Activated CD4-positive, alpha-beta T cell treated with anti-CD3 and anti-CD28 coated beads, Interleukin-10, Interleukin-2, amounts not matched to agents 100 ng/mL and 50 ng/mL, durations not matched to agents 16 hours and 8 hours (primary cell): ENCODE data around the gene MERTK.
"Not testable (repeated sequence)": the region's sequence is repeated elsewhere in the genome, so short reads cannot be mapped to it uniquely, and the experiment has no call there.

Source experiments
- DNase-seq: peaks from one replicate; pipeline ENCODE4 v3.0.0-alpha.2; 2020

MERTK gene

DNA sequence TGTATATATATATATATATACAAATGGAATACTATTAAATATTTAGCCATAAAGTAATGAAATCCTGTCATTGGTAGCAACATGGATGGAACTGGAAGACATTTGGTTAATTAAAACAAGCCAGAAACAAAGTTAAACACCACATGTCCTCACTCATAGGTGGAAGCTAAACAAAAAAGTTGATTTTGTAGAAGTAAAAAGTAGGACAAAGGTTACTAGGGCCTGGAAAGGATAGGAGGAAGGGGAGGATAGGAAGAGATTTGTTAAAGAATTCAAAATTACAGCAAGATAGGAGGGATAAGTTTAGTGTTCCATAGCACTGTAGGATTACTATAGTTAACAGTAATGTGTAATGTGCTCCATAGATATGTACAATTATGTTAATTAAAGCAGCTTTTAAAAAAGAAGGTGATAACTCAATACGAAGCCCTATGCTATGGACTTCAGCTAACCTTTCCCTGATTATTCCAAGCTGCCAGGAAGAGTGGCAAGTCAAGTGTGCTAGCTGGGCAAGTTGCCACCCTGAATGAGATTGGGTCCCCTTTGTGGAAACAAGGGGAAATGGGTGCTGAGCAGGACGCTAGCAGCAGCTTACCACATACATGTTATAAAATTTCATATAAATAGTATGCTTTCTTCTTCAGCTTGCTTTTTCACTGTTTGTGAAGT lies 12.3 kb downstream of the MERTK start:
- no peak for DNase-seq

DNA sequence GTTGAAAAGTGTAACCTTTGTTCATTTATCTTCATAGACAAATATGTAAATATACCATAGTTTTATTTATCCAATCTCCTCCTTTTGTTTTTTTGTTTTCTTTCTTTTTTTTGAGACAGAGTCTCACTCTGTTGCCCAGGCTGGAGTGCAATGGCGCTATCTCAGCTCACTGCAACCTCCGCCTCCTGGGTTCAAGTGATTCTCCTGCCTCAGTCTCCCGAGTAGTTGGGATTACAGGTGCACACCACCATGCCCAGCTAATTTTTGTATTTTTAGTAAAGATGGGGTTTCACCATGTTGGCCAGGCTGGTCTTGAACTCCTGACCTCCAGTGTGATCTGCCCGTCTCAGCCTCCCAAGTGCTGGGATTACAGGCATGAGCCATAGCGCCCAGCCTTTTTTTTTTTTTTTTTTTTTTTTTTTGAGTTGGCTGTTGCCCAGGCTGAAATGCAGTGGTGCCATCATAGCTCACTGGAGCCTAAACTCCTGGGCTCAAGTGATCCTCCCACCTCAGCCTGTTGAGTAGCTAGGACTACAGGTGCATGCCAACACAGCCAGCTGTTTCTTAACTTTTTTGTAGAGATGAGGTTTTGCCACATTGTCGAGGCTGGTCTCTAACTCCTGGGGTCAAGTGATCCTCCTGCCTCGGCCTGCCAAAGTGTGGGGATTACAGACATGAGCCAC lies 13.0 kb downstream of the MERTK start:
- DNase-seq: not testable (repeated sequence)

DNA sequence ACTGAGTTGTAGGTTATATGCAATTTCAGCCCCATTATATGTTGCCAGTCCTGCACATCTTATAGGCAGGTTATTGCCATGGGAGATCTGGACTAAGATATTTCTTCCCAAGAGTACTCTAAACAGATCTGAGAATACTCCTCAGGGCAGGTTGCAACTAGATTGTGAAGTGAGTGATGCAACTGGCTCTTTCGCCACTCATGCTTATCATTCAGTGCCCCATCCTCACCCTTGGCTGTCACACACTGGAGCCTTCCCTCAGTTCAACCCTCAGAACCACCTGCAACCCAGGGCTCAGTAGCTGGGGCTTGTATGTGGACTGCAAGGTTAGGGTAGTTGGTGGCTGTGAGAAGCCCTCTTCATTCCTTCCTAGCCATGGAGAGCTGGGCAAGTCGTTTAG lies 14.1 kb downstream of the MERTK start:
- DNase-seq: no peak

DNA sequence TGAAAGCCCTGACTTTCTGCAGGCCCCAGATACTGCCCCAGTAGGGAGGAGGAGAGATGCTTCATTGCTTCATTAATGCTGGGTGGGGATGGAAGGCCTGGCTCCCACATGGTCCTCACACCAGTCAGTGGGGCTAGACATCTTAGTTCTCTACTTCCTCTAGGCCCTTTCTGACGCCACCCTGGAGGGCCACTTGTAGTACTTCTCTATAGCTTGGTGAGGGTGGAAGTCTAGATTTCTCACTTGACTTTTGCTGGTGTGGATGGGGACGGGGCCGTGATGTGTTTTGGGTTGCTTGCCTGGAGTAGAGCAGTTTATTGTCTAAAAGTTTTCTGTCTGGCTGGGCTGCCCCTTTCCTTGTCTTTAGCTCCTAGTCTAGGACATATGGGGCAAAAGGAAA lies 18.7 kb downstream of the MERTK start:
- no peak for DNase-seq

DNA sequence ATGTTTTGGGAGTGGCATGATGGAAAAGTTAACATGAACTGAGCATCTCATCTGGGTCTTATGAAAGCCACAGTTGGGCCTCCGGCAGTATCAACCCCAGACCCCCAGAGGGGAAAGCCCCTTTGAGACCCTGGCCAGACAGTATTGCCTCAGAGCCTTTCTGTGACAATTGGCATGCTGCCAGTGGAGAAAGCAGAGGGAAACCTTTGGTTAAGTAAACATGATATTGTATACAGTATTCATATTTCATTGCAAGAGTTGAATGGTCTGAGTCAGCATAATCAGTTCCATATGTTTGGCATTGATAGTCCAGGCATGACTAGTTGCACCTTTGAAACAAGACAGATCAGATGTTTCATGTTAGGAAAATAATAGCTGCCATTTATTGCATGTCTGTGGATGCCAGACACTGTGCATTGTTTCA lies 20.0 kb downstream of the MERTK start:
- no peak for DNase-seq

DNA sequence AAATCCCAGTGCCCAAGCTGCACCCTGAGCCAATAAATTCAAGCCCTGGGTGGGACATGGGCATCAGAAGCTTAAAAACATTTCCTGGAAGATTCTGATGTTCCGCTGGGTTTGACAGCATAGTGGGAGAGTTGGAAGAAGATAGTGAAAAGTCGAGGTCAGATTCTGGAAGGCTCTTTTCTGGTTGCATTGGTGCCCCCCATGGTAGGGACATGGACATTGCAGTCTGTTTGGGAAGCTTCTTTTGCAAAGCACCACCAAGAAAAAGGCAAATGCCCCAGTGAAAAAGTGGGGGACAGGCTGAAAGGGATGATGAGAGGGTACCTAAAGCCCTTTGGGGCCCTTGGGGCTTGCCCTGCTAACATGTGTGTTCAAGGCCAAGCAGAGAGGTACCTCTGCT lies 21.0 kb downstream of the MERTK start:
- DNase-seq: no peak

DNA sequence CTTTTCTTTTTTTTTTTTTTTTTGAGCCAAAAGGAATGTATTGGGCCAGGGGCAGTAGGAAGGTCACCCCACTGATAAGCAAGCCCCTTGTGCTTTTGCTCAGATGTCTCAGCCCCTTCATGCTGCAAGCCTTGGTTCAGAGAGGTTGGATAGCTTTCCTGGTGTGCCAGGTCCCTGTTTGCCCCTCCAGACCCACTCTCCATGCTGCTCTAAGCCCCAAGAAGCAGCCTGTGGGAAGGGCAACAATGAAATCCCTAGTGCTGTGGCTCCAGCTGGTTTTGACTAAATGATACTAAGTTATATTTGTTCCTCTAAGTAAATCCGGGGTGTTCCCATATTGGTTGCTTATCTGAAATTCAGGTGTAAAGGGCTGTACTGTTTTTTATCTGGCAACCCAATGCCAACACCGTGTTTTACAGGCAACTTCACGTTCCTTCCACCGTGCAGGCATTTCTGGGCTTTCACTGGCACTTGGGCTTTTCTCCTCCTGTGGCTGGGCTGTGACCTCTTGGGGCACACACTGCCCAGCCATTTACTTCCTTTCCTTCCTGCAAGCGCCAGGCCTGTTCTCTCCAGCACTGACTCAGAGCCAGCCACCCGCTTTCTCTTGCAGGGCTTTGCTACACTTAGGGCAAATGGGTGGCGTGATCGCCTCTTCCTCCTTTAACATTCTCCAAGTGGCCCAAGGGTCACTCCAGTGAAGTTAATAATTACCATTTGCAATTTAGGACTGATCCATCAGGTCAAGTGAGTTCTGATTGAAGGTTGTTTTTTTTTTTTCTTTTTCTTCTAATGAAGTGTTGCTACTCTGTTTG lies 21.6 kb downstream of the MERTK start:
- DNase-seq: no peak

DNA sequence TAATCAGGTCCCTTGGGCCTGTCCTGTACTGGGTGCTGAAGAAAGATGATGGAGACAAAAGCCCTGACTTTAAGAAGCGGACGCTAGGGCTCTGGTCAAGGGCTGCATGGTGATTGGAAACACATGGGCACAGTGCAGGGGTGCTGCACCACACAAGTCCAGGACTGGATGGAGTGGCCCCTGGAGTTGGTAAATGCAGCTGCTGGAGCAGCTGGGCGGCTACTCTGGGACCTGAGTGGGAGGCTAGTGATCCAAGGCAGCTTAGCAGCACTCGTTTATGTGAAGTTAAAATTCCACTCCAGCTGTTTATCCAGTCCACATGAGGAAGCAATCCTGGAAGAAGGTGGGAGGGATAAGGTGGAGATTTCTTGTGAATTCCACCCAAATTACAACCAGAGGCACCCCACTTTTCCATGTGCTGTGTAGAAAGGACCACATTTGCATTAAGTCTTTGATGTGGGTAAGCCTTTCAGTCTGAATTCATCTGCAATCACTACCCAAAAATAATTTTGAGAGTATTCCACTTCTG lies 24.9 kb downstream of the MERTK start:
- no peak for DNase-seq

DNA sequence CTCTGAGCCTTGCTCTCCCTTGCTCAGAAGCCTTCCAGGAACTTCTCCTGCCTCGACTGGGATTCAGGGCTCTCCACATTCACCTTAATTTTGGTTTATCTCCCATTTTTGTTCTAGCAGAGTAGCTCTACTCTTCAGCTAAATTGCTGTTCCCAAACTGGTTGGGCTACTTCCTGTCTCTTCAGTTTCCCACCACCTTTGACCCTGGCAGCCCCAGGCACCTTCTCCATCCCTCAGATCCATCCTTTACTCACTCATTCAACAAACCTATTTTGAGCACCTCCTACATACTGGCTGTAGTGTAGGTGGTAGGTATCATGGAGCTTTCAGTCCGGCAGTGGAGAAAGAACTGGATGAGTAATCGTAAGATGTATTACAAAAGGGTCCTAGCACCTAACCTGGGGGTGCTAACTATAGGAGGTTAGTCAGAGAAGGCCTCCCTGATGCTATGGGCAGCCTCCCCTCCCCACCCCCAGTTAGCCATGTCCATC lies 26.3 kb downstream of the MERTK start:
- DNase-seq: no peak

DNA sequence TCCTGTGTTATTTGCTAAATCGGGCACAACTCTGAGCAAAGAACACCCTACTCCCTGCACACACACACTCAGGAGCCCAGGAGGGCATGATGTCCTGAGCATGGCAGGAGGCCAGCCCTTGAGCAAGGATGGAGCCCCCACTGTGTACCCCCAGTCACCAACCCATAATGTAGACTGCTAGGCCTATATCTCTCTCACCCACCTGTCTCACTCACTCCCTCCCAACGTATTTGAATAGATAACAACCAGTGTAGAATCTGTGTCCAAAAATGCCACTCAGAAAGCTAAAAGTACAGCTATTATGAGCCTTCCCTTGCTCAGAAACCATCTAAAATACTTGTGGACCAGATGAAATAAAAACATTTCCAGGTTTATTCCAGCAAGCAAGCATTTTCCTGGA lies 29.3 kb downstream of the MERTK start:
- no peak for DNase-seq

DNA sequence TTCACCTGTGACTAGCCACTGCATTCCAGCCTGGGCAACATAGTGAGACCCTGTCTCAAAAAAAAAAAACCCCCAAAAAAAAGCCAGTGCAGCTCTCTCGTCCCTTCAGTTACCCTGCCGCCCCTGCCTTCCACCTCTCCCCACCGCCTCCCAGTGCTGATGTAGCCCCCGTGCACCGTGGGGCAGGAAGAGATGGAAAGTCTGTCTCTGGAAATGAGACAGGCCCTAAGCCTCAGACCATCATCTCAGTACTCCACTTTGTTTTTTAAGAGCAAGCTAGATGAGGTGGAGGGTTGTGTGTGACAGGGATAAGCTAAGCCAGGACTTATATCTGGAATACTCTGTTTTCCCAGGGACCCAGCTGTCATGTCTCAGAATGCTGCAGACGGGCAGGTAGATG lies 32.0 kb downstream of the MERTK start:
- DNase-seq: peak; percentile 61

DNA sequence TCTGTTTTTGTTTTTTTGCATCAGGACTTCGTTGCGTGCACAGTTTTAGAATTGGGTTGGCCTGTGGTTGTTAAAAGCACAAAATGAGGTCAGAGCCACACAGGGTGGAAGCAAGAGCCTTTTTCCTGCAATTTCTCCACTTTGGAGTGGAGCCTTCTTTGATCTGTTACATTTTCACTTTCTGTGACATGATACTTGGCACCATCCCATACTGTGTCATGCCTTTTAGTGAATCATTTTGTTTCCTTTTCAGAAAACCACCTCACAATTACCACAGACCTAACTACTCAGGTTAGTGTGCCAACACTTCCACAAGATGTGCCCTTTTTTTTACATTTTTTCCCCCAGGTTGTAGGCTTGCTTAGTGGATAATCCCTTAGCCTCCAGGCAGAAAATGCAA lies 32.5 kb downstream of the MERTK start:
- DNase-seq: peak; percentile 88

DNA sequence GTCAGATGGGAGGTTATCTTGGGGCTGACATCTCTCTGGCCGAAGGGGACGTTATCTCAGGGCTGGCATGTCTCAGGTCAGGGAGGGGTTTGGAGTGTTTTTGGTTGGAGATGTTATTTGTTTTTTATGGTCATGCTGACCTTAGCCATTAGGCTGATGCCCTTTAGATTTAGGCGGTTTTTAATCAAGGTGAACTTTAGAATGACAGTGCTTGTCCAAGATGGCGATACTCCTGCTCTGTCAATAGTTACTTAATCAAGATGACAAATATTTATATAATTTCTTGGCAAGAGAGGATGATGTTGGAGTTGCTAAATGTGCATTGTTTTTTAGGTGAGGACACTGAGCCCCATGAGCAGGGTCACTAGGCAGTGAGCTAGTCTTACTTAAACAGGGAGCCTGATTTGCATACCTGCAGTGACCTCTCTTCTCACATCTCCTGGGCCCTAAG lies 34.5 kb downstream of the MERTK start:
- no peak for DNase-seq

DNA sequence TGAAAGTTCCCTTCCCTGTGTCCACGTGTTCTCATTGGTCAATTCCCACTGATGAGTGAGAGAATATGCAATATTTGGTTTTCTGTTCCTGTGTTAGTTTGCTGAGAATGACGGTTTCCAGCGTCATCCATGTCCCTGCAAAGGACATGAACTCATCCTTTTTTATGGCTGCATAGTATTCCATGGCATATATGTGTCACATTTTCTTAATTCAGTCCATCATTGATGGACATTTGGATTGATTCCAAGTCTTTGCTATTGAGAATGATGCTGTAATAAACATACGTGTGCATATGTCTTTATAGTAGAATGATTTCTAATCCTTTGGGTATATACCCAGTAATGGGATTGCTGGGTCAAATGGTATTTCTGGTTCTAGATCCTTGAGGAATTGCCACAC lies 35.5 kb downstream of the MERTK start:
- not testable (repeated sequence) for DNase-seq

DNA sequence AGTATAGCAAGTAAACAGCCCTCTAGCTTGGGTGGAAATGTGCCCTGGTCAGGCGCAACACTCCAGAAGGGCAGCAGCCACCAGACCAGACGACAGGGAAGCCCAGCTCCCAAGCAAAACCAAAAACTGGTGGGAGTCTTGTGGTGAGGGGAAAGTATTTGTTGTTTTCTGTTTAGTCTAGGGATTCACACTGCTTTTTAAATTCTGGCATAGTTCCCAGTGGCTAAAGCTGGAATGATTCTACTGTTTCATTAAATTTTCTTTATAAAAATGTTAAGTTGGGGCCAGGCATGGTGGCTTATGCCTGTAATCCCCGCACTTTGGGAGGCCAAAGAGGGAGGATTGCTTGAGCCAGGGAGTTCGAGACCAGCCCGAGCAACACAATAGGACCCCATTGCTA lies 38.5 kb downstream of the MERTK start:
- no peak for DNase-seq

DNA sequence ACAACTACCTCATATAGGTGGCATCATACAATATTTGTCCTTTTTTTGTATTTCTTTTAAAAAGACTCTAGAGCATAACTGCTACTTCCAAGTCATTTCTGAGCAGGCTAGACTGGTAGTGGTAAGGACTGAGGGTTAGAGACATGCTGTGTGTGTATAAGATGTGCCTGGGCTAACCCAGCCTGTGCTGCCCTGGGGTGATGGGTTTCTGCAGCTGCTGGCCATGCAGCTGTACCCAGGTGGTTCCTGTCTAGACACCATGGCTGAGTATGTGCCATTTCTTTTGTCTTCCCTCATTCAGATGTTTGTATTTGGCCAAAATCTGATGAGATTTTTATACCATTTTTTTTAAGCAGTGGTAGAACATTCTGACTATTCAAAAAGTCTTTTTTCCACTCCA lies 40.0 kb downstream of the MERTK start:
- no peak for DNase-seq

DNA sequence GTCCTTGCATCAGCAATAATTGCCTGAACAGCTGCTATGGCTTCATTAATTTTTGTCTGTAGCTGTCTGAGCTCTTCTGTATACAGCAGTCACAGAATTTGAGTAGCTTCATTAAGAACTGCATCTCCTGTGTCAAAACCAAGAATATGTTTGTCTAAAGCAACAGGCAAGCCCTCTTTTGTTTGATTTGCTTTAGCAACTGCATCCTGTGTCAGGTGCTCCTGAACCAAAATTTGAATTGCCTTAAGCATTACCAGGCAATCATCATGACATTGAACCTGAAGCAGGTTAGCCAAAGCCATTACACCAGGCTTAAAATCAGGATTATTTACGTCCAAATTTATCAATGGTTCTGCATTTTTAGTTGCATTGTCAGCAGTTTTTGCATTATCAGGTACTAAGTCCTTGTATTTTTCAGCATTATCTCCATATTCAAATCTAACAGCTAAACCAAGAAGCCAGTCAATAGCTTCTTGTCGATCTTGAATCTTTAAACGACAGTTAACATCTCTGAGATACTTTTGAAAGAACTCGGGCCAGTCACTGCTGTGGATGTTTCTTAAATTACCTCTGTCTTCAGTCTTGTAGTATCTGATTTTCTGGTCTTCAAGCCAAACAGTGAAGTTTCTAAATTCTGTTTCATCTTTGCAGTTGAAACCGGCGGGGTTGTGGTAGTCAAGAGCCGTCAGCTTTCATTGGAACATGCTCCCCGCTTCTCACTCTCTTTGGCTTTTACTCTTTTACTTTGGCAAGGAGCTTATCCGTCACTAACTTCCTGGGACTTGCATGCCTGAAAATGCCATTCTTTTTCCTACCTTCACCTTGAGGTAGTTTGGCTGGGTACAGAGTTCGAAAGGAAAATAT lies 42.2 kb downstream of the MERTK start:
- DNase-seq: no peak

DNA sequence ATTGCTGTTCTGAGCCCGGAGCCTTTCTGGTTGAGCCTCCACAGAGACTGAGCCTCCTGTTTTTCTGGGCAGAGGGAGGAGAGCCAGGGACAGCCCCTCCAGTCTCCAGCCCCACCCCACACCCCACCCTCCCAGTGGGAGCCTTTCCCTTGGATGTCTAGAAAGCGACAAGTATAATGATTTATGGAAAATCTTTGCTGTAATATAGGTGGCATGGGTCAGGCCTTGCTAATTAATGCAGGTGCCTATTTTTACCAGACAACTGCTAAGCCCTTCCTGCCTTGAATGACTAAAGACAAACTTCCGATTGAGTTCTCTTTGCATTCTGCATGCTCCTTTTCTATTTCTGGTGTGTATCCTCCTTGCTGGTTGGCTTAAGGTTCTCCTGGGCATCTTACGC lies 43.1 kb downstream of the MERTK start:
- DNase-seq: no peak

DNA sequence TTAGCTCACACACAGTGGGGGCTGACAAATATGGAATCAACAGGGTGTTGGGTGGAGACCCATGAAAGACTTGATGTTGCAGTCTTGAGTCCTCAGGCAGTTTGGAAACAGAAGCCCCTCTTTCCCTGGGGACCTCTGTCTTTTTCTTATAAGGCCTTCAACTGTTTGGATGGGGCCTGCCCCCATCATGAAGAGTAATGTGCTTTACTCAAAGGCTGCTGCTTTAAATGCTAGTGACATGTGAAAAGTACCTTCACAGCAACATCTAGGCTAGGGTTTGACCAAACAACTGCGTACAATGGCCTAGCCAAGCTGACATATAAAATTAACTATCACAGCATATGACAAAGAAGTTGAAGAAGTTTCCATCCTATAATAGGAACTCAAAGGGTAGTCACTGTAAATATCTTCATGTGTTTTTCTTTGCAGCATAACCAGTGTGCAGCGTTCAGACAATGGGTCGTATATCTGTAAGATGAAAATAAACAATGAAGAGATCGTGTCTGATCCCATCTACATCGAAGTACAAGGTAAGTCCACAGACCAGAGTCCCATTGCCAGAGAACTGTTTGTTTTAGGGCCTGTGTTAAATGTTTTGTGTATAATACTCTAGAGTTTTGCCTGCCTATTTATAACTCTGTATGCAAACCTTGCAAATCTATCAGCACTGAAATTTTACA lies 46.3 kb downstream of the MERTK start:
- peak; percentile 10 for DNase-seq

DNA sequence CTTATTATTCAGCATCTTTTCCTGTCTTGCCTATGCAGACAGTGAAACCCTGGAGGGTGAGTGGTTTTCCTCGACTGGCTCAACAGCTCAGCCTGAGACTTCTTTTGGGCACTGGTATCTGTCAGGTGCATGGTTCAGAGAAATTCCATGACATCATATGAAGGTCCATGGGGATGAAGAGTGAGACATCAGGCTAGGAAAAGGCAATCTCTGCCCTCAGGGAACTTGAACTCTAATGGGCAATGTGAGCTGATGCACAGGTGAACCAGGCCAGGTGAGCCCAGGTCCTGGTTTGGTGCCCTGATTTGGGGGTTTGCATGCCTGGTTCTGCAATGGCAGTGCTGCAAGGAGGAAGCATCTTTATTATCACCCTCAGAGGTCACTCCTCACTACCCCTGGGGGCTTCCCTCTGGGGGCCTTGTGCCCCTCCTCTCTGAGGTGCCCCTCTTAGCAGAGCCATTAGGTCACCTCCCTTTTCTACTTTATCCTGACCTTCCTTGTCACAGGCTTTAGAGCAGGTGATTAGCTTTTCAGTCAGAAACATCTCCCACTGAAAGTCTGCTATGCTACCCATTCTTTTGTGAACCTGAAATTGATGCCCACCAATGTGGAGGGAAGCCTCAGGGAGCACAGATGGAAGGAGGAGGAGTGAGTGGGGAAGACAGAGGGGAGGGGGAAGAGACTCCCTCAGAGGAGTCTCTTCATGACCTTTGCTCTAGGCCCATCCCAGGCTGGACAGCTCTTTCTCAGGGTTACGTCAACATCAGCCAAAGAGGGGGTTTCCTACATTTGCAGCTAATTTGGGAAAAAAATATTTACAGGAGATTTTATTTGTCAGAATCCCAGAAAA lies 47.3 kb downstream of the MERTK start:
- no peak for DNase-seq
